Embryonic facial prominence (tissue), 1 donor: Measurements from ENCODE around the gene WNT8B.

Experiments used
- DNase-seq: peaks from one replicate; pipeline ENCODE4 v3.0.0-alpha.2; 2016; ENCODE audit errors: extremely low spot score

Gene WNT8B

GRCh38 chr10:100483876-100484666 is 21.3 kb downstream of the WNT8B start:
- no peak for DNase-seq

- no peak for DNase-seq
These were observed 22.6 kb downstream of the WNT8B start for GRCh38 chr10:100485366-100485765.

GRCh38 chr10:100485801-100486495 is 23.1 kb downstream of the WNT8B start:
- no peak for DNase-seq

- DNase-seq: no peak
These were observed 24.7 kb downstream of the WNT8B start for GRCh38 chr10:100487529-100487928.

- no peak for DNase-seq
These were observed 26.6 kb downstream of the WNT8B start for GRCh38 chr10:100489396-100489795.

- DNase-seq: no peak
These were observed 27.7 kb downstream of the WNT8B start for GRCh38 chr10:100490531-100490930.

- DNase-seq: no peak
These were observed 33.8 kb downstream of the WNT8B start for GRCh38 chr10:100496567-100496966.

- no peak for DNase-seq
These were observed 35.2 kb downstream of the WNT8B start for GRCh38 chr10:100498059-100498458.

GRCh38 chr10:100501423-100501822 is 38.6 kb downstream of the WNT8B start:
- DNase-seq: no peak

GRCh38 chr10:100502926-100503494 is 40.2 kb downstream of the WNT8B start:
- DNase-seq: peak; percentile 12

- no peak for DNase-seq
These were observed 41.3 kb downstream of the WNT8B start for GRCh38 chr10:100504096-100504495.

- DNase-seq: no peak
These were observed 42.4 kb downstream of the WNT8B start for GRCh38 chr10:100505164-100505563.

GRCh38 chr10:100506596-100507356 is 44.0 kb downstream of the WNT8B start:
- no peak for DNase-seq

- DNase-seq: no peak
These were observed 44.5 kb downstream of the WNT8B start for GRCh38 chr10:100507357-100507732.

GRCh38 chr10:100508266-100508665 is 45.5 kb downstream of the WNT8B start:
- DNase-seq: no peak

GRCh38 chr10:100508691-100509150 is 45.9 kb downstream of the WNT8B start:
- no peak for DNase-seq

- DNase-seq: no peak
These were observed 46.5 kb downstream of the WNT8B start for GRCh38 chr10:100509241-100509840.

GRCh38 chr10:100510533-100511308 is 47.9 kb downstream of the WNT8B start:
- no peak for DNase-seq

GRCh38 chr10:100515612-100516011 is 52.8 kb downstream of the WNT8B start:
- no peak for DNase-seq

- no peak for DNase-seq
These were observed 54.0 kb downstream of the WNT8B start for GRCh38 chr10:100516847-100517246.

GRCh38 chr10:100518761-100519241 is 56.0 kb downstream of the WNT8B start:
- peak; percentile 19 for DNase-seq
